HEK293 (cell line): Measurements from ENCODE around the gene RAB39A.

ENCODE experiments used
- SP2 ChIP-seq: fragments of 450-650 bp; formaldehyde crosslinking; IDR thresholded peaks from 2 replicates; pipeline ENCODE4 v1.5.1; 2016; ENCODE audit warnings: missing biosample characterization, missing genetic modification characterization
- YY1 ChIP-seq: fragments of 450-650 bp; formaldehyde crosslinking; IDR thresholded peaks from 2 replicates; pipeline ENCODE4 v1.5.1; 2018; ENCODE audit warnings: missing biosample characterization, missing genetic modification characterization
- ZNF366 ChIP-seq: fragments of 450-650 bp; formaldehyde crosslinking; conservative IDR thresholded peaks from 2 replicates; pipeline ENCODE4 v1.5.1; 2016; ENCODE audit warnings: missing biosample characterization, missing genetic modification characterization
- ZNF558 ChIP-seq: fragments of 450-650 bp; formaldehyde crosslinking; IDR thresholded peaks from 2 replicates; pipeline ENCODE4 v1.5.1; 2016; ENCODE audit warnings: missing biosample characterization, missing genetic modification characterization
- ZNF830 ChIP-seq: fragments of 450-650 bp; IDR thresholded peaks from 2 replicates; pipeline ENCODE4 v1.5.0; 2018; ENCODE audit warnings: missing biosample characterization, missing genetic modification characterization, low read depth, mild to moderate bottlenecking, moderate library complexity
- TF ChIP-seq, protein P1 (sequence below): fragments of 450-650 bp; formaldehyde crosslinking; IDR thresholded peaks from 2 replicates; pipeline ENCODE4 v1.5.1; 2016; ENCODE audit warnings: missing biosample characterization, missing genetic modification characterization
- TF ChIP-seq, protein P2 (sequence below): fragments of 450-650 bp; formaldehyde crosslinking; IDR thresholded peaks from 2 replicates; pipeline ENCODE4 v1.5.1; 2017; ENCODE audit warnings: missing biosample characterization, missing genetic modification characterization

DNA sequence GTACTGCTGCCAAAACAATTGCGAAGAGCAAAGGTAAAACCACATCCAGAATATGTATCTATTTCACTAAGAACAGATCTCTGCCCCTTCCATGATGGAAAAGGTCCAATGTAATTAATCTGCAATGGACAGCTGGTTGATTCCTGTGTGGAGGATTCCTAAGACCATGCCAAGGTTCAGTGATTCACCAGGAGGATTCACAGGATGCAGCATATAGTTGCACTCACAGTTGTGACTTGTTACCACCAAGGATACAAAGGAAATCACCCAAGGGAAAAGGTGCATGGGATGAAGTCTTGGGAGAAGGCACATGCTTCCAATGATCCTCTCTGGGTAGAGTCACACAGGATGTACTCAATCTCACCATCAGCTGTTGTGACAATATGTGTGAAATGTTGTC lies 45.4 kb downstream of the RAB39A start:
- TF ChIP-seq, protein P1, sequence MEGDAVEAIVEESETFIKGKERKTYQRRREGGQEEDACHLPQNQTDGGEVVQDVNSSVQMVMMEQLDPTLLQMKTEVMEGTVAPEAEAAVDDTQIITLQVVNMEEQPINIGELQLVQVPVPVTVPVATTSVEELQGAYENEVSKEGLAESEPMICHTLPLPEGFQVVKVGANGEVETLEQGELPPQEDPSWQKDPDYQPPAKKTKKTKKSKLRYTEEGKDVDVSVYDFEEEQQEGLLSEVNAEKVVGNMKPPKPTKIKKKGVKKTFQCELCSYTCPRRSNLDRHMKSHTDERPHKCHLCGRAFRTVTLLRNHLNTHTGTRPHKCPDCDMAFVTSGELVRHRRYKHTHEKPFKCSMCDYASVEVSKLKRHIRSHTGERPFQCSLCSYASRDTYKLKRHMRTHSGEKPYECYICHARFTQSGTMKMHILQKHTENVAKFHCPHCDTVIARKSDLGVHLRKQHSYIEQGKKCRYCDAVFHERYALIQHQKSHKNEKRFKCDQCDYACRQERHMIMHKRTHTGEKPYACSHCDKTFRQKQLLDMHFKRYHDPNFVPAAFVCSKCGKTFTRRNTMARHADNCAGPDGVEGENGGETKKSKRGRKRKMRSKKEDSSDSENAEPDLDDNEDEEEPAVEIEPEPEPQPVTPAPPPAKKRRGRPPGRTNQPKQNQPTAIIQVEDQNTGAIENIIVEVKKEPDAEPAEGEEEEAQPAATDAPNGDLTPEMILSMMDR (tag by site-specific recombination) = no peak
- TF ChIP-seq ZNF830 (tag by site-specific recombination) (no peak), YY1 (tag by site-specific recombination) (no peak), ZNF366 (tag by site-specific recombination) (no peak), SP2 (tag by site-specific recombination) (no peak), ZNF558 (tag by site-specific recombination) (no peak)
- TF ChIP-seq, protein P2, sequence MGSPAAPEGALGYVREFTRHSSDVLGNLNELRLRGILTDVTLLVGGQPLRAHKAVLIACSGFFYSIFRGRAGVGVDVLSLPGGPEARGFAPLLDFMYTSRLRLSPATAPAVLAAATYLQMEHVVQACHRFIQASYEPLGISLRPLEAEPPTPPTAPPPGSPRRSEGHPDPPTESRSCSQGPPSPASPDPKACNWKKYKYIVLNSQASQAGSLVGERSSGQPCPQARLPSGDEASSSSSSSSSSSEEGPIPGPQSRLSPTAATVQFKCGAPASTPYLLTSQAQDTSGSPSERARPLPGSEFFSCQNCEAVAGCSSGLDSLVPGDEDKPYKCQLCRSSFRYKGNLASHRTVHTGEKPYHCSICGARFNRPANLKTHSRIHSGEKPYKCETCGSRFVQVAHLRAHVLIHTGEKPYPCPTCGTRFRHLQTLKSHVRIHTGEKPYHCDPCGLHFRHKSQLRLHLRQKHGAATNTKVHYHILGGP (tag by site-specific recombination) = no peak
